ENCODE measurements around the gene ERG. TPM values are rescaled to one million over a fixed set of nuclear protein-coding genes. Genes with fewer than 3 reads are reported as not detected.

Gene ERG
- total RNA-seq, 1 experiment from 2014 or later = not detected

DNA sequence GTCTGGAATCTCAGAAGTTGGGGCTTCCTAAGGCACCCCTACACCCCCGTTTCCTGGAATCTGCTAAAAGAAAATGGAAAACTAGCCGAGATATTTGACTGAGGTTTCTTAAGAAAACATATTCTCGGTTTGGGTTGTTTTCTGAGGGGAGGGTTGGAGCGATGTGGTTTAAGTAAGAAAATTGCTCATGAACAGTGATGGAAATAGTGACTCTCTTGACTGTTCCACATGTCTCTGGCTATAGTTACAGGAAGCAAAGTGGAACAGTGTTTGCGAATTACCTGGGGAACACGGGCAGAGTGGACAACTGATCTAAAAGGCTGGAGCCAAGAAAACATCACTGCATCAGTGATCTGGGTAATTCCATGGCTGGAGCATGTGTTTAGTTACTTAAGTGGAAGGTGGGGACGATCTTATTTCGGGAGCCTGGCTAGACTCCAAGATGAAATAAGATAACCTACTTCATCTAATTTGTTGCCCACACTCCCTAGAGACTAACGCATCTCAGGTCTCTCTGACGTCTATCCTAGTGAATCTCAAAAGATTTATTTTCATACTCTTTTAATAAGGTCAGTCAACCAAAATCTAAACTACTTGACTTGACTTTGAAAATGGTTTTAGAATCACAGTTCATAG is 149.0 kb downstream of the ERG start:
- no peaks in the 10 kb centered on the region for H3K9me3 ChIP-seq
- no peaks in the 10 kb centered on the region for H3K4me1 Mint-ChIP-seq (ENCODE audit: low read depth, unreplicated experiment)
- no peaks in the 10 kb centered on the region for H3K9me3 Mint-ChIP-seq (ENCODE audit: unreplicated experiment)
- no peak overlapping the region for H3K4me3 Mint-ChIP-seq (ENCODE audit: unreplicated experiment)
- intact Hi-C loops (cut with micrococcal nuclease; ENCODE audit: unreplicated experiment) = no loop called here
- CTCF ChIA-PET = interaction anchor here (1.0 kb wide), 1 partner anchor 179 kb away, joined by 4 read pairs; no protein-coding TSS in a partner anchor
- POLR2A ChIA-PET = no interaction called here
- no peaks in the 10 kb centered on the region for H3K4me1 ChIP-seq
- H3K27ac Mint-ChIP-seq (ENCODE audit: unreplicated experiment) = no peak overlapping the region
- no peak for DNase-seq
- no TSS peak for BruUV-seq (replicated peaks)
- no peaks in the 10 kb centered on the region for H3K36me3 ChIP-seq (ENCODE audit: control insufficient read depth, insufficient read depth, low read length)
- no peaks in the 10 kb centered on the region for H3K27me3 ChIP-seq (replicated peaks; ENCODE audit: control insufficient read depth, insufficient read depth, low read length)
- no peak overlapping the region for H3K4me3 ChIP-seq (ENCODE audit: low read depth, low read length)
- H3K27me3 Mint-ChIP-seq (ENCODE audit: insufficient read depth, unreplicated experiment) = peaks cover 11% of the 10 kb centered on the region
- H3K36me3 Mint-ChIP-seq (ENCODE audit: insufficient read depth, unreplicated experiment) = no peaks in the 10 kb centered on the region
- TF ChIP-seq, protein P1, sequence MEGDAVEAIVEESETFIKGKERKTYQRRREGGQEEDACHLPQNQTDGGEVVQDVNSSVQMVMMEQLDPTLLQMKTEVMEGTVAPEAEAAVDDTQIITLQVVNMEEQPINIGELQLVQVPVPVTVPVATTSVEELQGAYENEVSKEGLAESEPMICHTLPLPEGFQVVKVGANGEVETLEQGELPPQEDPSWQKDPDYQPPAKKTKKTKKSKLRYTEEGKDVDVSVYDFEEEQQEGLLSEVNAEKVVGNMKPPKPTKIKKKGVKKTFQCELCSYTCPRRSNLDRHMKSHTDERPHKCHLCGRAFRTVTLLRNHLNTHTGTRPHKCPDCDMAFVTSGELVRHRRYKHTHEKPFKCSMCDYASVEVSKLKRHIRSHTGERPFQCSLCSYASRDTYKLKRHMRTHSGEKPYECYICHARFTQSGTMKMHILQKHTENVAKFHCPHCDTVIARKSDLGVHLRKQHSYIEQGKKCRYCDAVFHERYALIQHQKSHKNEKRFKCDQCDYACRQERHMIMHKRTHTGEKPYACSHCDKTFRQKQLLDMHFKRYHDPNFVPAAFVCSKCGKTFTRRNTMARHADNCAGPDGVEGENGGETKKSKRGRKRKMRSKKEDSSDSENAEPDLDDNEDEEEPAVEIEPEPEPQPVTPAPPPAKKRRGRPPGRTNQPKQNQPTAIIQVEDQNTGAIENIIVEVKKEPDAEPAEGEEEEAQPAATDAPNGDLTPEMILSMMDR (IDR thresholded peaks at IDR 0.05; ENCODE audit: insufficient read depth in 1 of 2, low read depth in 1 of 2, low read length in 1 of 2, severe bottlenecking in 1 of 2, unreplicated experiment in 1 of 2) = no peak

DNA sequence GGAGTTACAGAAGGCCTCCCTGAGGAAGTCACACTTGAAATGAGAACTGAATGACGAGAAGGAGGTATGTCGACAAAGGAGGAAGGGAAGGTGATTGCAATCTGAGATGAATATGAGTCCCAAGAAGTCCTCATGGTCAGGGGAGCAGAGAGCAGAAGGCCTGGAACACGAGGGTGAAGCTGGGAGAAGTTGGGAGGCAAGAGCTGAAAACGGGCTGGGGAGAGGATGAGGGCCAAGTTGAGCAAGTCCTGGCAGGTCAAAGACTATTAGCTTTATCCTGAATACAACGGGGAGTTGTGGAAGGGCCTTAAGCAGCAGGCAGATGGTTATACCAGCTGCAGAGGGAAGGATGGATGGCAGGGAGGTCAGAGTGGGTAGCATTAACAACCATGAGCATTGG is 152.0 kb downstream of the ERG start:
- no TSS peak for BruUV-seq (replicated peaks)
- H3K27me3 ChIP-seq (replicated peaks; ENCODE audit: control insufficient read depth, insufficient read depth, low read length) = no peaks in the 10 kb centered on the region
- no peak for DNase-seq
- no peaks in the 10 kb centered on the region for H3K4me1 ChIP-seq
- no peak overlapping the region for H3K4me3 ChIP-seq (ENCODE audit: low read depth, low read length)
- no peaks in the 10 kb centered on the region for H3K9me3 Mint-ChIP-seq (ENCODE audit: unreplicated experiment)
- H3K27me3 Mint-ChIP-seq (ENCODE audit: insufficient read depth, unreplicated experiment) = peaks cover 11% of the 10 kb centered on the region
- H3K4me1 Mint-ChIP-seq (ENCODE audit: low read depth, unreplicated experiment) = no peaks in the 10 kb centered on the region
- no peak overlapping the region for H3K4me3 Mint-ChIP-seq (ENCODE audit: unreplicated experiment)
- TF ChIP-seq, protein P1 (IDR thresholded peaks at IDR 0.05; ENCODE audit: insufficient read depth in 1 of 2, low read depth in 1 of 2, low read length in 1 of 2, severe bottlenecking in 1 of 2, unreplicated experiment in 1 of 2) = no peak
- no peaks in the 10 kb centered on the region for H3K36me3 ChIP-seq (ENCODE audit: control insufficient read depth, insufficient read depth, low read length)
- no peaks in the 10 kb centered on the region for H3K9me3 ChIP-seq
- H3K36me3 Mint-ChIP-seq (ENCODE audit: insufficient read depth, unreplicated experiment) = no peaks in the 10 kb centered on the region
- H3K27ac Mint-ChIP-seq (ENCODE audit: unreplicated experiment) = no peak overlapping the region
- ChIA-PET POLR2A (no interaction called here), CTCF (no interaction called here)
- intact Hi-C loops (cut with micrococcal nuclease; ENCODE audit: unreplicated experiment) = no loop called here

DNA sequence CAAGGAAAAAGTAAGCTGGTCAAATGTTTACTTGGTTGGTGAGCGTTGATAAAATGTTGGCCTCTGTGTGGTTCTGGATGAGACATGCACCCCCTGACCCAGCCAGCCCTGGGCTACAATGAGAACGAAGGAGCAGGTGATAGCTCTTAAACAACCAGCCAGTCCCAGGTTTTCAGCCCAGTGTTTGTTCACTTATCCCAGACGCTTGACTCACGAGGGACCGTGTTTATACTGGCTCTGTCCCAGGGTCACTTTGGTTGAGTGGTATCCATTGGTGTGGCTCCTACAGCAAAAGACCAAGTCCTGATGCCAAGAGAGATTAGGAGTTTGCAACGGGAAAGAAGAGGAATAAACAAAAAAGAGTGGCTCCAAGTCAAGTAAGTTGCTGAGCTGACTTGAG is 154.6 kb downstream of the ERG start:
- H3K4me1 ChIP-seq = no peaks in the 10 kb centered on the region
- Mint-ChIP-seq H3K36me3 (ENCODE audit: insufficient read depth, unreplicated experiment) (no peaks in the 10 kb centered on the region), H3K4me1 (ENCODE audit: low read depth, unreplicated experiment) (no peaks in the 10 kb centered on the region), H3K27ac (ENCODE audit: unreplicated experiment) (no peak overlapping the region), H3K9me3 (ENCODE audit: unreplicated experiment) (no peaks in the 10 kb centered on the region), H3K27me3 (ENCODE audit: insufficient read depth, unreplicated experiment) (peaks cover 7% of the 10 kb centered on the region), H3K4me3 (ENCODE audit: unreplicated experiment) (no peak overlapping the region)
- ChIA-PET POLR2A (no interaction called here), CTCF (no interaction called here)
- H3K36me3 ChIP-seq (ENCODE audit: control insufficient read depth, insufficient read depth, low read length) = no peaks in the 10 kb centered on the region
- no peaks in the 10 kb centered on the region for H3K27me3 ChIP-seq (replicated peaks; ENCODE audit: control insufficient read depth, insufficient read depth, low read length)
- H3K4me3 ChIP-seq (ENCODE audit: low read depth, low read length) = no peak overlapping the region
- BruUV-seq (replicated peaks) = no TSS peak
- TF ChIP-seq, protein P1 (IDR thresholded peaks at IDR 0.05; ENCODE audit: insufficient read depth in 1 of 2, low read depth in 1 of 2, low read length in 1 of 2, severe bottlenecking in 1 of 2, unreplicated experiment in 1 of 2) = no peak
- no peak for DNase-seq
- no peaks in the 10 kb centered on the region for H3K9me3 ChIP-seq
- intact Hi-C loops (cut with micrococcal nuclease; ENCODE audit: unreplicated experiment) = no loop called here
